ENCODE results near the gene ASPG. TPM values are rescaled to one million over a fixed set of nuclear protein-coding genes. Genes with fewer than 3 reads are reported as not detected.

ASPG gene
- total RNA-seq, 1 experiment from 2014 or later = 0.22 TPM

- no peak overlapping the region for H3K27ac ChIP-seq (ENCODE audit: low read length)
- ATAC-seq (no peak), DNase-seq (no peak)
- no peaks in the 10 kb centered on the region for H3K36me3 ChIP-seq (ENCODE audit: low read depth, low read length)
- H3K9me2 ChIP-seq (replicated peaks; ENCODE audit: low read length) = no peaks in the 10 kb centered on the region
- no TSS peak for BruUV-seq (replicated peaks)
- ChIA-PET CTCF (interaction anchor here (0.8 kb wide), 1 partner anchor 8 kb away, joined by 3 read pairs; no protein-coding TSS in a partner anchor), POLR2A (ENCODE audit: unreplicated experiment) (no interaction called here)
- H4K20me1 ChIP-seq (ENCODE audit: low read length) = no peaks in the 10 kb centered on the region
- H3K79me2 ChIP-seq (ENCODE audit: low read length) = no peaks in the 10 kb centered on the region
- no peaks in the 10 kb centered on the region; the same call in 1 of the 2 replicates for H3K9me3 ChIP-seq (ENCODE audit: low read length)
- H3F3A ChIP-seq (ENCODE audit: low read length, unreplicated experiment) = no peaks in the 10 kb centered on the region
- no peak overlapping the region for H3K4me3 ChIP-seq (ENCODE audit: low read length)
- no peak overlapping the region for H3K4me2 ChIP-seq (ENCODE audit: low read length)
- no peak overlapping the region for H2AFZ ChIP-seq (ENCODE audit: low read length)
- no peak overlapping the region for H3K9ac ChIP-seq (ENCODE audit: low read length)
- intact Hi-C loops (cut with micrococcal nuclease) = no loop called here
- no peaks in the 10 kb centered on the region for H3K4me1 ChIP-seq (ENCODE audit: insufficient read depth, low read length)
- H3K27me3 ChIP-seq (ENCODE audit: low read length) = peaks cover 3% of the 10 kb centered on the region; the same call in 1 of the 2 replicates
- no peak for TF ChIP-seq EZH2phosphoT487 (IDR thresholded peaks at IDR 0.05; ENCODE audit: borderline replicate concordance, low read length)
- TF ChIP-seq, protein P1, sequence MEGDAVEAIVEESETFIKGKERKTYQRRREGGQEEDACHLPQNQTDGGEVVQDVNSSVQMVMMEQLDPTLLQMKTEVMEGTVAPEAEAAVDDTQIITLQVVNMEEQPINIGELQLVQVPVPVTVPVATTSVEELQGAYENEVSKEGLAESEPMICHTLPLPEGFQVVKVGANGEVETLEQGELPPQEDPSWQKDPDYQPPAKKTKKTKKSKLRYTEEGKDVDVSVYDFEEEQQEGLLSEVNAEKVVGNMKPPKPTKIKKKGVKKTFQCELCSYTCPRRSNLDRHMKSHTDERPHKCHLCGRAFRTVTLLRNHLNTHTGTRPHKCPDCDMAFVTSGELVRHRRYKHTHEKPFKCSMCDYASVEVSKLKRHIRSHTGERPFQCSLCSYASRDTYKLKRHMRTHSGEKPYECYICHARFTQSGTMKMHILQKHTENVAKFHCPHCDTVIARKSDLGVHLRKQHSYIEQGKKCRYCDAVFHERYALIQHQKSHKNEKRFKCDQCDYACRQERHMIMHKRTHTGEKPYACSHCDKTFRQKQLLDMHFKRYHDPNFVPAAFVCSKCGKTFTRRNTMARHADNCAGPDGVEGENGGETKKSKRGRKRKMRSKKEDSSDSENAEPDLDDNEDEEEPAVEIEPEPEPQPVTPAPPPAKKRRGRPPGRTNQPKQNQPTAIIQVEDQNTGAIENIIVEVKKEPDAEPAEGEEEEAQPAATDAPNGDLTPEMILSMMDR (conservative IDR thresholded peaks at IDR 0.05; ENCODE audit: low read depth, low read length) = no peak
- TF ChIP-seq EZH2 (IDR thresholded peaks at IDR 0.05; ENCODE audit: low read length, unreplicated experiment) = no peak
Observed at GRCh38 chr14:104069541-104069940, 16.0 kb upstream of the ASPG start.

DNA sequence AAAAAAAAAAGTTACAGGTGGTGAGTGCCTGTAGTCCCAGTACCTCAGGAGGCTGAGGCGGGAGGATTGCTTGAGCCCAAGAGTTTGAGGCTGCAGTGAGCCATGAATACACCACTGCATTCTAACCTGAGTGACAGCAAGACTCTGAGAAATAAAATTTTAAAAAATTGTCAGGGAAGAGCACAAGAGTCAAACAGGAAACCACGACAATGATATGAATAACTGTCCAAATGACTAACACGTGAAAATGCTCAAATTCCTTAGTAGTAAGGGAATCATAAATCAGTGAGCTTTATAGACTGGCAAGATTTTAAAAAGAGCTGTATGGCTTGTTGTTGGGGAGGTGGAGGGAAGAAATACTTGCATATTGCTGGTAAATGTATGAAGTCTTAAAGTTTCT, 12.9 kb upstream of the ASPG start:
- DNase-seq (peak; percentile 44), ATAC-seq (no peak; the same call in 1 of the 2 replicates)
- CTCF ChIA-PET = no interaction called here
- Histone ChIP-seq H2AFZ (ENCODE audit: low read length) (no peak overlapping the region), H3K4me3 (ENCODE audit: low read length) (no peak overlapping the region), H3F3A (ENCODE audit: low read length, unreplicated experiment) (no peaks in the 10 kb centered on the region), H3K9me2 (replicated peaks; ENCODE audit: low read length) (no peaks in the 10 kb centered on the region), H4K20me1 (ENCODE audit: low read length) (no peaks in the 10 kb centered on the region), H3K79me2 (ENCODE audit: low read length) (no peaks in the 10 kb centered on the region), H3K27me3 (ENCODE audit: low read length) (no peaks in the 10 kb centered on the region; the same call in 1 of the 2 replicates), H3K9ac (ENCODE audit: low read length) (no peak overlapping the region), H3K4me1 (ENCODE audit: insufficient read depth, low read length) (no peaks in the 10 kb centered on the region; the same call in 1 of the 2 replicates), H3K27ac (ENCODE audit: low read length) (no peak overlapping the region), H3K9me3 (ENCODE audit: low read length) (no peaks in the 10 kb centered on the region; the same call in 1 of the 2 replicates), H3K36me3 (ENCODE audit: low read depth, low read length) (no peaks in the 10 kb centered on the region), H3K4me2 (ENCODE audit: low read length) (no peak overlapping the region)
- intact Hi-C loops (cut with micrococcal nuclease) = loop anchor here (10.0 kb wide), 2 partner anchors 268 to 572 kb away; no protein-coding TSS in a partner anchor
- no TSS peak for BruUV-seq (replicated peaks)
- TF ChIP-seq EZH2 (IDR thresholded peaks at IDR 0.05; ENCODE audit: low read length, unreplicated experiment) = no peak
- TF ChIP-seq, protein P1 (conservative IDR thresholded peaks at IDR 0.05; ENCODE audit: low read depth, low read length) = no peak
- no peak for TF ChIP-seq EZH2phosphoT487 (IDR thresholded peaks at IDR 0.05; ENCODE audit: borderline replicate concordance, low read length)
- POLR2A ChIA-PET (ENCODE audit: unreplicated experiment) = no interaction called here

- BruUV-seq (replicated peaks) = no TSS peak
- CTCF ChIA-PET = no interaction called here
- H3K9ac ChIP-seq (ENCODE audit: low read length) = no peak overlapping the region
Observed at GRCh38 chr14:104073764-104074163, 11.7 kb upstream of the ASPG start.

More at GRCh38 chr14:104073764-104074163, 11.7 kb upstream of the ASPG start:
- Histone ChIP-seq H3K4me3 (ENCODE audit: low read length) (no peak overlapping the region), H3K27ac (ENCODE audit: low read length) (no peak overlapping the region), H3K4me2 (ENCODE audit: low read length) (no peak overlapping the region), H3K27me3 (ENCODE audit: low read length) (no peaks in the 10 kb centered on the region), H3K79me2 (ENCODE audit: low read length) (no peaks in the 10 kb centered on the region), H2AFZ (ENCODE audit: low read length) (no peak overlapping the region), H3K4me1 (ENCODE audit: insufficient read depth, low read length) (no peaks in the 10 kb centered on the region; the same call in 1 of the 2 replicates), H3K9me3 (ENCODE audit: low read length) (no peaks in the 10 kb centered on the region; the same call in 1 of the 2 replicates), H4K20me1 (ENCODE audit: low read length) (no peaks in the 10 kb centered on the region), H3K36me3 (ENCODE audit: low read depth, low read length) (no peaks in the 10 kb centered on the region), H3F3A (ENCODE audit: low read length, unreplicated experiment) (no peaks in the 10 kb centered on the region), H3K9me2 (replicated peaks; ENCODE audit: low read length) (no peaks in the 10 kb centered on the region)
- TF ChIP-seq, protein P1 (conservative IDR thresholded peaks at IDR 0.05; ENCODE audit: low read depth, low read length) = no peak
- TF ChIP-seq EZH2 (IDR thresholded peaks at IDR 0.05; ENCODE audit: low read length, unreplicated experiment) (no peak), EZH2phosphoT487 (IDR thresholded peaks at IDR 0.05; ENCODE audit: borderline replicate concordance, low read length) (no peak)
- ATAC-seq = no peak
- POLR2A ChIA-PET (ENCODE audit: unreplicated experiment) = no interaction called here
- DNase-seq = no peak
- intact Hi-C loops (cut with micrococcal nuclease) = loop anchor here (10.0 kb wide), 2 partner anchors 269 to 571 kb away; no protein-coding TSS in a partner anchor

All from PC-3 (cell line).